ENCODE data around the gene ADAMTS12. TPM values are rescaled to one million over a fixed set of nuclear protein-coding genes. Genes with fewer than 3 reads are reported as not detected.

The ADAMTS12 gene
- total and polyA plus RNA-seq, 2 of the 8 experiments (the other 6 are each of a cell fraction or from before 2014, with no cell fraction given): 6.4 to 12.8 TPM

DNA sequence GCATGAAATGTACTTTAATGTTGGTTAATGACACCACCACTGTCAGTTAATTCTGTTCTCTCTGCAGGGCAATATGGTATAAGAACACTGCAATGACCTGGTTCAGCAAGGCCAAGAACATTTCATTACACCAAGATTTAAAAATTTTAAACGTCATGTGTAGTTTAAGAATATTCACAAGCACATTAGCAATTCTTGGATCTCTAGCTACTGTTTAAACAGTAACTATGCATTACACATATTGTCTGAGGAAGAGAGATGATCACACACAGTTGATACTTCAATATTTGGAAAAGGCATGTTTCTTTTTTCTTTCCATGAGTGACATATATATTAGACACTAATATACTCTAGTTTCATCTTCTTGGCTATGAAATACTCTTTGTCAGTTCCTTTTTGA is 143.0 kb downstream of the ADAMTS12 start:
- H3K4me2 ChIP-seq (ENCODE audit: insufficient read depth in 1 of 2, low read depth in 2 of 2, low read length in 2 of 2): no peak overlapping the region
- H3K9me3 ChIP-seq (ENCODE audit: insufficient read depth in 2 of 2, low read depth in 1 of 2, low read length in 1 of 2): no peaks in the 10 kb centered on the region
- TF ChIP-seq RXRA (IDR thresholded peaks at IDR 0.05; ENCODE audit: insufficient read depth, low read depth, low read length) (no peak), SP4 (IDR thresholded peaks at IDR 0.05; ENCODE audit: low read length) (no peak), CHD1 (IDR thresholded peaks at IDR 0.05; ENCODE audit: low read depth, low read length) (no peak), JUN (IDR thresholded peaks at IDR 0.05; ENCODE audit: low read depth, low read length) (no peak), YY1 (IDR thresholded peaks at IDR 0.05; ENCODE audit: low read depth, low read length) (no peak), ZNF274 (IDR thresholded peaks at IDR 0.05; ENCODE audit: borderline replicate concordance, extremely low read depth, low read length) (no peak), NANOG (IDR thresholded peaks at IDR 0.05; ENCODE audit: insufficient read depth, low read depth, low read length, poor library complexity, severe bottlenecking) (no peak), SRF (IDR thresholded peaks at IDR 0.05; ENCODE audit: low read depth, low read length) (no peak), BACH1 (IDR thresholded peaks at IDR 0.05; ENCODE audit: low read length) (no peak), FOSL1 (IDR thresholded peaks at IDR 0.05; ENCODE audit: insufficient read depth, low read depth, low read length) (no peak), GTF2F1 (IDR thresholded peaks at IDR 0.05; ENCODE audit: borderline replicate concordance, low read depth, low read length) (no peak)
- TF ChIP-seq, protein P1, sequence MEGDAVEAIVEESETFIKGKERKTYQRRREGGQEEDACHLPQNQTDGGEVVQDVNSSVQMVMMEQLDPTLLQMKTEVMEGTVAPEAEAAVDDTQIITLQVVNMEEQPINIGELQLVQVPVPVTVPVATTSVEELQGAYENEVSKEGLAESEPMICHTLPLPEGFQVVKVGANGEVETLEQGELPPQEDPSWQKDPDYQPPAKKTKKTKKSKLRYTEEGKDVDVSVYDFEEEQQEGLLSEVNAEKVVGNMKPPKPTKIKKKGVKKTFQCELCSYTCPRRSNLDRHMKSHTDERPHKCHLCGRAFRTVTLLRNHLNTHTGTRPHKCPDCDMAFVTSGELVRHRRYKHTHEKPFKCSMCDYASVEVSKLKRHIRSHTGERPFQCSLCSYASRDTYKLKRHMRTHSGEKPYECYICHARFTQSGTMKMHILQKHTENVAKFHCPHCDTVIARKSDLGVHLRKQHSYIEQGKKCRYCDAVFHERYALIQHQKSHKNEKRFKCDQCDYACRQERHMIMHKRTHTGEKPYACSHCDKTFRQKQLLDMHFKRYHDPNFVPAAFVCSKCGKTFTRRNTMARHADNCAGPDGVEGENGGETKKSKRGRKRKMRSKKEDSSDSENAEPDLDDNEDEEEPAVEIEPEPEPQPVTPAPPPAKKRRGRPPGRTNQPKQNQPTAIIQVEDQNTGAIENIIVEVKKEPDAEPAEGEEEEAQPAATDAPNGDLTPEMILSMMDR (IDR thresholded peaks at IDR 0.05; ENCODE audit: control extremely low read depth in 1 of 3, insufficient read depth in 1 of 3, low read depth in 1 of 3, low read length in 3 of 3): no peak
- no peak overlapping the region for H2BK15ac ChIP-seq (ENCODE audit: low read length)
- no peak overlapping the region for H3K9ac ChIP-seq (replicated peaks in 1 of 4; ENCODE audit: extremely low read depth in 1 of 4, low read depth in 3 of 4, low read length in 3 of 4)
- no peak overlapping the region for H3K4ac ChIP-seq (replicated peaks; ENCODE audit: insufficient read length, low read depth, low read length)
- H2BK5ac ChIP-seq (ENCODE audit: low read depth, low read length): no peak overlapping the region
- H2BK12ac ChIP-seq (ENCODE audit: low read depth, low read length): no peak overlapping the region
- no peak overlapping the region for H4K91ac ChIP-seq (replicated peaks; ENCODE audit: insufficient read length, low read length)
- no peaks in the 10 kb centered on the region for H3K23me2 ChIP-seq (ENCODE audit: low read depth, low read length)
- H2AK5ac ChIP-seq (ENCODE audit: low read depth, low read length): no peak overlapping the region
- H3K23ac ChIP-seq (ENCODE audit: insufficient read length): no peak overlapping the region
- no peaks in the 10 kb centered on the region for H3K79me1 ChIP-seq (ENCODE audit: low read depth, low read length)
- H2AFZ ChIP-seq (ENCODE audit: low read length): no peak overlapping the region
- FAIRE-seq (no peak), DNase-seq (ENCODE audit: low read depth in 1 of 2, low spot score in 2 of 2) (no peak)
- no peak overlapping the region for H4K8ac ChIP-seq (ENCODE audit: extremely low read depth, insufficient read depth, low read length)
- no peaks in the 10 kb centered on the region; a peak in 1 of 7 replicates for H3K4me1 ChIP-seq (replicated peaks in 1 of 4; ENCODE audit: control insufficient read depth in 3 of 4, insufficient read depth in 4 of 4, low read length in 3 of 4)
- no peak overlapping the region for H3K4me3 ChIP-seq (ENCODE audit: extremely low read depth in 1 of 4, insufficient read depth in 2 of 4, low read depth in 3 of 4, low read length in 4 of 4)
- WGBS, 2 experiments (ENCODE audit: extremely low coverage in 1 of 2, insufficient coverage in 1 of 2, insufficient read length in 1 of 2, insufficient replicate concordance in 2 of 2, low coverage in 1 of 2, low lambda C conversion rate in 2 of 2, missing lambda C conversion rate in 1 of 2): 86% methylated on average over 1 of the region's 1 CpG; no CpG with 5 or more reads in 1 of the 2 experiments
- H4K5ac ChIP-seq (ENCODE audit: insufficient read length, low read depth, low read length): no peak overlapping the region
- no peak overlapping the region for H3K27ac ChIP-seq (ENCODE audit: low read depth, low read length)
- no peak overlapping the region for H3K18ac ChIP-seq (ENCODE audit: extremely low read depth, low read length)
- H3K14ac ChIP-seq (ENCODE audit: insufficient read length): no peak overlapping the region
- H3K56ac ChIP-seq (replicated peaks; ENCODE audit: insufficient read length, low read depth, low read length): no peak overlapping the region
- H3K79me2 ChIP-seq (ENCODE audit: control insufficient read depth in 1 of 2, insufficient read depth in 2 of 2, low read length in 2 of 2): no peaks in the 10 kb centered on the region
- no peaks in the 10 kb centered on the region for H3K36me3 ChIP-seq (ENCODE audit: control insufficient read depth in 2 of 4, insufficient read depth in 4 of 4, low read length in 3 of 4)
- ChIA-PET CTCF (ENCODE audit: partially characterized antibody) (no interaction called here), POLR2A (ENCODE audit: partially characterized antibody) (no interaction called here)
- H3K27me3 ChIP-seq (replicated peaks in 1 of 4; ENCODE audit: control insufficient read depth in 3 of 4, extremely low read depth in 1 of 4, insufficient read depth in 3 of 4, low read length in 3 of 4): no peaks in the 10 kb centered on the region
- H4K20me1 ChIP-seq (replicated peaks in 1 of 2; ENCODE audit: control insufficient read depth in 1 of 2, insufficient read depth in 2 of 2, low read length in 2 of 2): no peaks in the 10 kb centered on the region
- H2BK20ac ChIP-seq (ENCODE audit: low read length): no peak overlapping the region
- no peak overlapping the region for H2BK120ac ChIP-seq (replicated peaks; ENCODE audit: low read depth, low read length)

All from H1 (cell line).